Measurements from ENCODE around the gene HMGN3.

Gene HMGN3

GRCh38 chr6:79250107-79250514 is 15.6 kb upstream of the HMGN3 start:
- ChIA-PET CTCF (interaction anchor here (0.6 to 0.7 kb wide), 3 partner anchors 25 to 217 kb away, joined by 3 to 4 read pairs (median 3); no protein-coding TSS in a partner anchor), POLR2A (ENCODE audit: low non-redundant PET) (no interaction called here)
- no peak for DNase-seq (ENCODE audit: low spot score)
- no peak overlapping the region for H3K27ac ChIP-seq
- TF ChIP-seq, protein P1, sequence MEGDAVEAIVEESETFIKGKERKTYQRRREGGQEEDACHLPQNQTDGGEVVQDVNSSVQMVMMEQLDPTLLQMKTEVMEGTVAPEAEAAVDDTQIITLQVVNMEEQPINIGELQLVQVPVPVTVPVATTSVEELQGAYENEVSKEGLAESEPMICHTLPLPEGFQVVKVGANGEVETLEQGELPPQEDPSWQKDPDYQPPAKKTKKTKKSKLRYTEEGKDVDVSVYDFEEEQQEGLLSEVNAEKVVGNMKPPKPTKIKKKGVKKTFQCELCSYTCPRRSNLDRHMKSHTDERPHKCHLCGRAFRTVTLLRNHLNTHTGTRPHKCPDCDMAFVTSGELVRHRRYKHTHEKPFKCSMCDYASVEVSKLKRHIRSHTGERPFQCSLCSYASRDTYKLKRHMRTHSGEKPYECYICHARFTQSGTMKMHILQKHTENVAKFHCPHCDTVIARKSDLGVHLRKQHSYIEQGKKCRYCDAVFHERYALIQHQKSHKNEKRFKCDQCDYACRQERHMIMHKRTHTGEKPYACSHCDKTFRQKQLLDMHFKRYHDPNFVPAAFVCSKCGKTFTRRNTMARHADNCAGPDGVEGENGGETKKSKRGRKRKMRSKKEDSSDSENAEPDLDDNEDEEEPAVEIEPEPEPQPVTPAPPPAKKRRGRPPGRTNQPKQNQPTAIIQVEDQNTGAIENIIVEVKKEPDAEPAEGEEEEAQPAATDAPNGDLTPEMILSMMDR (conservative IDR thresholded peaks at IDR 0.05; ENCODE audit: low read depth): no peak

- TF ChIP-seq, protein P1 (conservative IDR thresholded peaks at IDR 0.05; ENCODE audit: low read depth): no peak
- no peak overlapping the region for H3K27ac ChIP-seq
- POLR2A ChIA-PET (ENCODE audit: low non-redundant PET): no interaction called here
- DNase-seq (ENCODE audit: low spot score): no peak
- CTCF ChIA-PET: interaction anchor here (0.5 kb wide), 1 partner anchor 11 kb away, joined by 3 read pairs; no protein-coding TSS in a partner anchor
These were observed 14.7 kb upstream of the HMGN3 start for GRCh38 chr6:79249136-79249535.

DNA sequence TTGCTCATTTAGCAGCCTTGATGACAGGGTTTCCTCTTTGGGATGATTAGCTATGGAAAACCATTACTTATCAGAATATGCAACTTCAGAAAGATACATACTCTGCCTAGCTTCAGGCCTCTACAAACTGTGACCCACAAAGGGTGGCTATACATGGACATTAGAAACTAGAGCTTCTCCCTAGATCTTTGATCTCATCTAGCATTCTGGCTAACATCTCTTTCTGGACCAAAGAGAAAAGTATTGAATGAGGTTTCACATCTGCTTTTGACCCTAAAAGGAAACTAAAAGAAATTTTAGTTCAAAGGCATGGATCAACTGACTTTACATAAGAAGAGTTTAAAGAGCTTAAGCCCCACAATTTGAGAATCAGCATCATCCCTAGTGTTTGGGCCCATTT is 12.4 kb upstream of the HMGN3 start:
- no peak for DNase-seq (ENCODE audit: low spot score)
- no peak overlapping the region for H3K27ac ChIP-seq
- POLR2A ChIA-PET (ENCODE audit: low non-redundant PET): no interaction called here
- TF ChIP-seq, protein P1 (conservative IDR thresholded peaks at IDR 0.05; ENCODE audit: low read depth): no peak
- CTCF ChIA-PET: no interaction called here

DNA sequence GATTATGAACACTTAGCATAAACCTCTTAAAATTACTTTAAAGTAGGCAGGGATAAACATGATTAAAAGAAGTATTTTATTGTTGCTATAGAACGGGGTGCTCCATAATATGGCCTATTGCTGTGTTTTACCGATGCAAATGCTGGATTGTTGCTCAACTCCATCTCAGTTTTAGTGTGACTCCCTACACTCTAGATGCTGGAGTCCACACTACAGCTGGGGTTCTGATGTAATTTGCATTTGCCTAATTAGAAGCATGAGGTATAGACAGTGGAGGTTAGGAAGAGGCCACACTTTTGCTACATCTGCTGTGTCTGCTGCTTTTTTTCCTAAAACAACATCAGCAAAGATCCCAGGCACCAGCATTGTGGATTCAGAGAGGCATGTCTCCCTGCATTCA is 6.7 kb upstream of the HMGN3 start:
- no peak overlapping the region for H3K27ac ChIP-seq
- CTCF ChIA-PET: no interaction called here
- no peak for DNase-seq (ENCODE audit: low spot score)
- TF ChIP-seq, protein P1 (conservative IDR thresholded peaks at IDR 0.05; ENCODE audit: low read depth): no peak
- POLR2A ChIA-PET (ENCODE audit: low non-redundant PET): no interaction called here

GRCh38 chr6:79240509-79240908 is 6.0 kb upstream of the HMGN3 start:
- POLR2A ChIA-PET (ENCODE audit: low non-redundant PET): no interaction called here
- TF ChIP-seq, protein P1 (conservative IDR thresholded peaks at IDR 0.05; ENCODE audit: low read depth): no peak
- CTCF ChIA-PET: interaction anchor here (0.6 kb wide), 1 partner anchor 311 kb away, joined by 3 read pairs; no protein-coding TSS in a partner anchor

GRCh38 chr6:79239536-79240168 is 5.2 kb upstream of the HMGN3 start:
- TF ChIP-seq, protein P1 (conservative IDR thresholded peaks at IDR 0.05; ENCODE audit: low read depth): no peak
- POLR2A ChIA-PET (ENCODE audit: low non-redundant PET): no interaction called here
- CTCF ChIA-PET: interaction anchor here (0.6 kb wide), 1 partner anchor 58 kb away, joined by 3 read pairs; no protein-coding TSS in a partner anchor
- H3K27ac ChIP-seq: no peak overlapping the region
- no peak for DNase-seq (ENCODE audit: low spot score)

More at GRCh38 chr6:79240509-79240908, 6.0 kb upstream of the HMGN3 start:
- no peak overlapping the region for H3K27ac ChIP-seq
- DNase-seq (ENCODE audit: low spot score): no peak
